H1 (cell line): ENCODE measurements around the gene RNF26. TPM values are rescaled to one million over a fixed set of nuclear protein-coding genes. Genes with fewer than 3 reads are reported as not detected.

Experiments used
- BRCA1 ChIP-seq: IDR thresholded peaks from 2 replicates; pipeline ENCODE4 v1.6.1; 2012; ENCODE audit warnings: low read depth, low read length, improper control_type of control experiment
- CHD7 ChIP-seq: fragments of 300-600 bp; sonication (generic); IDR thresholded peaks from 2 replicates; pipeline ENCODE4 v1.7.1; 2012; ENCODE audit warnings: low read length, moderate library complexity, mild to moderate bottlenecking, inconsistent platforms; ENCODE audit not compliant: insufficient replicate concordance
- EGR1 ChIP-seq: IDR thresholded peaks from 2 replicates; pipeline ENCODE4 v1.6.1; 2011; ENCODE audit warnings: low read depth, low read length, borderline replicate concordance
- HDAC6 ChIP-seq: IDR thresholded peaks from one replicate; pipeline ENCODE4 v1.7.1; 2012; ENCODE audit warnings: low read depth, mild to moderate bottlenecking, inconsistent platforms, low read length, moderate library complexity
- JUND ChIP-seq: IDR thresholded peaks from 2 replicates; pipeline ENCODE4 v1.6.1; 2011; ENCODE audit warnings: mild to moderate bottlenecking, improper control_type of control experiment, low read length
- KDM1A ChIP-seq: fragments of 200-600, 300-600 bp; sonication (generic); IDR thresholded peaks from 2 replicates; pipeline ENCODE4 v1.7.1; 2016; ENCODE audit warnings: mild to moderate bottlenecking, low read length, borderline replicate concordance
- SIN3A ChIP-seq, 2 experiments: IDR thresholded peaks in 1 of 2; conservative IDR thresholded peaks in 1 of 2; 2 replicates each; pipeline ENCODE4 v1.6.1; 2011 to 2012; ENCODE audit warnings: low read length in 2 of 2, improper control_type of control experiment in 1 of 2, low read depth in 1 of 2, mild to moderate bottlenecking in 1 of 2
- ZNF274 ChIP-seq: IDR thresholded peaks from 2 replicates; pipeline ENCODE4 v1.7.0; 2012; ENCODE audit warnings: low read length, borderline replicate concordance; ENCODE audit errors: extremely low read depth
- polyA plus RNA-seq, 7 experiments: library from polyadenylated mRNA; depleted of rRNA in 3 of 7; stranded (reverse) in 5 of 7; unstranded in 2 of 7; fragments of >200 nt in 5 of 7; fragments of 200-250 nt in 2 of 7; gene quantifications; 1 replicate in 5 of 7; 2 replicates in 1 of 7; 4 replicates in 1 of 7; pipeline versions ENCODE4 v1.2.1 to v1.2.3, GENCODE V29; 2011 to 2013; ENCODE audit warnings: missing spikeins in 2 of 7, mixed read lengths in 2 of 7
- total RNA-seq: library from RNA; stranded (reverse); fragmentation: NEBNext Ultra II Directional; extraction: Animal tissue kit (Norgen Biotek cat#: 25700); gene quantifications from 2 replicates; pipeline ENCODE4 v1.2.1, GENCODE V29; 2021
- TF ChIP-seq, protein P1 (sequence below), 3 experiments: IDR thresholded peaks; 1 replicate in 2 of 3; 2 replicates in 1 of 3; pipeline versions ENCODE4 v1.5.1 to v1.6.1; 2011; ENCODE audit warnings: low read length in 3 of 3, mild to moderate bottlenecking in 3 of 3, inconsistent platforms in 2 of 3, low read depth in 1 of 3, moderate library complexity in 1 of 3; ENCODE audit not compliant: insufficient read depth in 1 of 3; ENCODE audit errors: control extremely low read depth in 1 of 3

The RNF26 gene
- total and polyA plus RNA-seq, 2 of the 8 experiments (the other 6 are each of a cell fraction or from before 2014, with no cell fraction given), result 82.7 to 84.0 TPM

GRCh38 chr11:119367661-119368120, 33.4 kb downstream of the RNF26 start (continued):
- TF ChIP-seq CHD7 (no peak), HDAC6 (no peak), JUND (no peak), EGR1 (no peak), KDM1A (no peak), SIN3A (conservative IDR thresholded peaks at IDR 0.05 in 1 of 2, IDR thresholded peaks at IDR 0.05 in 1 of 2; ENCODE audit: low read depth in 1 of 2, low read length in 2 of 2) (no peak), BRCA1 (no peak), ZNF274 (no peak)
- TF ChIP-seq, protein P1, sequence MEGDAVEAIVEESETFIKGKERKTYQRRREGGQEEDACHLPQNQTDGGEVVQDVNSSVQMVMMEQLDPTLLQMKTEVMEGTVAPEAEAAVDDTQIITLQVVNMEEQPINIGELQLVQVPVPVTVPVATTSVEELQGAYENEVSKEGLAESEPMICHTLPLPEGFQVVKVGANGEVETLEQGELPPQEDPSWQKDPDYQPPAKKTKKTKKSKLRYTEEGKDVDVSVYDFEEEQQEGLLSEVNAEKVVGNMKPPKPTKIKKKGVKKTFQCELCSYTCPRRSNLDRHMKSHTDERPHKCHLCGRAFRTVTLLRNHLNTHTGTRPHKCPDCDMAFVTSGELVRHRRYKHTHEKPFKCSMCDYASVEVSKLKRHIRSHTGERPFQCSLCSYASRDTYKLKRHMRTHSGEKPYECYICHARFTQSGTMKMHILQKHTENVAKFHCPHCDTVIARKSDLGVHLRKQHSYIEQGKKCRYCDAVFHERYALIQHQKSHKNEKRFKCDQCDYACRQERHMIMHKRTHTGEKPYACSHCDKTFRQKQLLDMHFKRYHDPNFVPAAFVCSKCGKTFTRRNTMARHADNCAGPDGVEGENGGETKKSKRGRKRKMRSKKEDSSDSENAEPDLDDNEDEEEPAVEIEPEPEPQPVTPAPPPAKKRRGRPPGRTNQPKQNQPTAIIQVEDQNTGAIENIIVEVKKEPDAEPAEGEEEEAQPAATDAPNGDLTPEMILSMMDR (IDR thresholded peaks at IDR 0.05; ENCODE audit: control extremely low read depth in 1 of 3, insufficient read depth in 1 of 3, low read depth in 1 of 3, low read length in 3 of 3), result no peak
